CD4-positive, alpha-beta T cell treated with Interleukin-6 for 4 hours (primary cell): ENCODE results near the gene PTS.

Experiments used
- DNase-seq: peaks from one replicate; pipeline ENCODE4 v3.0.0-alpha.2; 2020; ENCODE audit warnings: mixed read lengths

The PTS gene

DNA sequence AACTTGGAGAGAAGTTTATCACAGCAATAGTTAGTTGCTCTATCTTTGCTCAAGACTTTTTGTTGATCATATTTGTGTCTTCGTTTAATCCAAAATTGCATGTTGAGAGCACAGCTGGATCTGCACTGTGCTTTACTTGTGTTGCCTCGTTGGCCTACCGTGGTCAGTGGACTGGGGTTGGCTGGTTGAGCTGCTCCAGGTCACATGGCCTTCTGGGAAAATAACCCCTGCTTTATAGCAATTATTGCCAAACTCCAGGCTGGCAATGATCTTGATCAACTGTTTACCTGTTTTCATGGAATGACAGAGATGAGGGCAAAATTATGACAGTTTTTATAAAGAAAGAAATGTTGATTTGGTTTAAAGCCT lies 40.2 kb downstream of the PTS start:
- no peak for DNase-seq

DNA sequence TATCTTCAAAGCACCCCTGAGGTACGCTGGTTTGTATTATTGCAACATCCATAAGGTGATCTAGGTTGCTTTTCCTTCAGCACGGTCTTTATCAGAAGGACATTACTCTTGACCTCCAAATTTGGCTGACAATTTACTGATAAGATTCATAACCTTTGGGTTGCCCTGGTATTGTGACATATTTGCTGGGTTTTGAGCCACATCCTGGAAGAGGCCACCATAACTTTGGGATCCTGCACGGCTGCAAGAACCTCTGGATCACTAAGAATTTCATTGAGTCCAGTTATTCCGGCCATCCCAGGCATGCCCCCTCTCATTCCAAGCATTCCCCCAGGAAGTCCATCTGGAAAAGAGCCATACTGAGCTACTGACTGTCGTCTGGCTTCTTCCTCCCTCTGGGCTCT lies 41.0 kb downstream of the PTS start:
- no peak for DNase-seq

DNA sequence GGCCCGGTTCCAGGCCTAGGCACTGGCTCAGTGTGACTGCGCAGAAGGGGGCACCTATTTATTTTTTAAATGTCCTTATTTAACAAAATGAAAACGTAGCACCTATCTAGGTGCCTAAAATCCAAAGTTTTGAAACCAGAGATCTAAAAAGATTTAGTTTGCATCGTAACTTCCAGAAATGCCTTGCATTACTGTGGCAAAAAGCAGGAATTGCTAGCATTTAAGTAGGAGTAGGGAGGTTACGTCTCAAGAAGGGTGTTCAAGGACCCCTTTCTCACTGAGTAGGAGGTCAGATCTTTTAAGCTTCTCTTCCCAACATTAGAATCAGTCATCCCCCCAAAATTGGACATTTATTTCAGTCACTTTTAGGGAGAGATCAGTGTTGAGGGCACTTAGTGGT lies 42.2 kb downstream of the PTS start:
- DNase-seq: no peak

DNA sequence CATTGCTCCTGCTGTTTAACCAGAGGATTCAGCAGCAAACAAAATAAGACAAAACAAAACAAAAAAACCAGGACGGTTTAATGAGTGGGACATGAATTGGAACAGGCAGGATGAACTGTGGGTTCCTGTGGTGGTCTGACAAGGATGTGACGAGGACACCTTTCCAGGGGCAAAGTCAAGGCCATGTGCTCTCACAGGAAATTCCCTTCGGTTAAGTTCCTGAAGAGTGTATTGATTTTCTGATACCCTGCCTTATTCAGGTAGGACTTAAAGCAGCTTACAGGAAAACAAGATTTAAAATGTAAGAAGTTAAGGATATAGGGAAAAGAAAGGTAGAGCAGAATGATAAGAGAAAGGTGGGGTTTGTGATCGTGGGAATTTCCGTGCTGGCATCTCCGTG lies 42.9 kb downstream of the PTS start:
- DNase-seq: no peak

DNA sequence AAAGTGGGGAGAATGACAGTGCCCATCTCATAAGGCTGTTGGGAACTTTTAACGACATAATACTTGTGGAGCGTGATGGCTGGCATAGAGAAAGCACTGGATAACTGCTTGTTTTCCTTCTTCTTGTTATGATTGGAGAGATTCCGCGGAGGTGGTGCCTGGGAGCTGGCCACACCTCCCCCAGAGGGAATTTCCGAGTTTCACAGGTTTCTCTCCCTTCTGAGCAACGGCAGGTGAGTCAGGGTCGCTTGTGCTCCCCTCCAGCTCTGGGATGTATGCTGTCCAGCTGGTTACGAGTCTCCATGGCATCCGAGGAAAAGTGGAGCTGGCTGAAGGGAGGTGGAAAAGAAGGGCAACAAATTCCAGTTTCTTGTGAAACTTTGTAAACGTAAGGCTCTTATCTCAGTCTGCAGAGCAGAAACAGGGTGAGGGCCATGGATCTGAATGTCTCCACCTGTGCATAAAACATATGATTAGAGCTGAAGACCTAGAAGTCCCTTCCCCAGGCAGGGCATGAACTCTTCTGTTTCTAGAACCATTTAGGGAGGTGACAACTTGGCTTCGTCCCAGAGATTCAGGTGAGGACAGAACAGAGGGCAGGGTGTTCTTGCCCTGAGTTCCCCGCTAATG lies 44.4 kb downstream of the PTS start:
- DNase-seq: no peak

DNA sequence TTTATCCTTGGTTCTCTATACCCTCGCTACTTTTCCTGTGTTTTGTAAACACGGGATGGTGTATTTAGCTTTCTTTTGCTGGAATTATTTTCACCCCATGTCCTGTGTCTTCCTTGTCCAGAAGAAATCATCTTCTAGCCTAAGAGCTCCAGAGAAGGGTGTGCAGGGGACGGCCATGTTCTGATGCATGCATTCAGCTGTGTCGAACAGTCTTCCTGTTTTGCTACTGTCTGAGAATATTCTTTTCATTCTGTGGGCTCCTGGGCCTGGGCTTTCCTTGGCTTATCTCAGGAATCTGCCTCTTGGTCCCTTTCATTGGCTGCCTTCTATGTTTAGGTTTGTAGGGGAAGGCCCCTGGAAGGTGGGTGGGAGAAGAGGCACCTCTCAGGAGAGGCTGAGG lies 45.0 kb downstream of the PTS start:
- no peak for DNase-seq

DNA sequence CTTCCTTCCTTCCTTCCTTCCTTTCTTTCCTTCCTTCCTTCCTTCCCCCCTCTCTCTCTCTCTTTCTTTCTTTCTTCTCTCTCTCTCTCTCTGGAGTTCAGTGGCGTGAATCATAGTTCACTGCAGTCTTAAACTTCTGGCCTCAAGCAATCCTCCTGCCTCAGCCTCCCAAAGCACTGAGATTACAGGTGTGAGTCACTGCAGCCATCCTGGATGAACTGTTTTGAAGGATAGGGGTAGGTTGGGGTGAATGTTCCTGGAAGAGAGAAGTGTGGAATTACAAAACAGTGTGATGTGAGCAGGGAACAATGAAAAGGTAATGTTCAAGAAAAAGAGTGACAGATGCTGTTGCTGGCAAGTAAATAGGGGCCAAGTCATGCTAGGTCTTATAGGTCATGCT lies 46.8 kb downstream of the PTS start:
- no peak for DNase-seq

DNA sequence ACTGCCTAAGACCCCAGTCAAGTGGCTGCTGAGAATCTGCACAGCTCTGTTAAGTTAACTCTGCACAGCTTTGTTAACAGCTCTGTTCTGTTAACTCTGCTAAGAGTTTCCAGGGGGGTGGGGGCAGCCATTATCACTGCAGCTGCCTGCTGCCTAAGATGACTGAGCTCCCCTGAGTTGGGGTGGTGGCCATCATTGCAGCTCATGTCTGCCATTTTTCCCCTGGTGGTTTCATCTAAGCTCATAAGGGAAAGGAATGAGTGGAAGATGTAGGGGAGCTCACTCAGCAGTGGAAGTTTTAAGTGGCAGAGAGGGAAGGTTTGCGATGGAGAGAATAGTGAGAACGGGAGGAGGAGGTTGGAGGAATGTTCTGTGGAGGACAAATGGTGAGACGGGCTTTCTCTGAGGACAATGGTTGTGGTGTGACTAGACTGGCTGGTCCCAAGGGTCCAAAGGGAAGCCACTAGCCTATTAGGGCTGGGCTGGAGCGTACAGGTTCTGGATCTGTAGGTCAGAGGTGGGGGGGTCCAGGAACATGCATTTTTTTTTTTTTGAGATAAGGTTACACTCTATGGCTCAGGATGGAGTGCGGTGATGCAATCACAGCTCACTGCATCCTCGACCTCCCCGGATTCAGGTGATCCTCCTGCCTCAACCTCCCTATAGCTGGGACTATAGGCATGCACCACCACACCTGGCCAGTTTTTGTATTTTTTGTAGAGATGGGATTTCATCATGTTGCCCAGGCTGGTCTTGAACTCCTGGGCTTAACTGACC lies 48.0 kb downstream of the PTS start:
- DNase-seq: no peak

DNA sequence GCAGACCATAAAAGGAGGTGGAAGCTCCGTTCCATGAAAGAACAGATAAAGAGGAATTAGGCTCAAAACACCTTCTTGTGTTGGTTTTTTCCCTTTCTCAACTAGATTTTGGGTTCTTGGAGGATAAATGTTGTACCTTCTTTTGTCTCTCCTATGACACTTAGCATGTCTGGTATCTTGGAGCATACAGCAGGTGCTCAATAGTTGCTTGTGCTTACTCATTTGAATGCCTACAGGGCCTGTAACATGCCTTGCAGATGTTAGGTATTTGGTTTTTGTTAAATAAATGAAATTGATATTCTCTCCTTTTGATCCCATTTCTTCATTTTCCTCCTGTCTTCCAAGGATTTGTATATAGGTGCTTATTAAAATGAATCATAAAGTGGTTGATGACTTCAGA lies 50.8 kb downstream of the PTS start:
- no peak for DNase-seq

DNA sequence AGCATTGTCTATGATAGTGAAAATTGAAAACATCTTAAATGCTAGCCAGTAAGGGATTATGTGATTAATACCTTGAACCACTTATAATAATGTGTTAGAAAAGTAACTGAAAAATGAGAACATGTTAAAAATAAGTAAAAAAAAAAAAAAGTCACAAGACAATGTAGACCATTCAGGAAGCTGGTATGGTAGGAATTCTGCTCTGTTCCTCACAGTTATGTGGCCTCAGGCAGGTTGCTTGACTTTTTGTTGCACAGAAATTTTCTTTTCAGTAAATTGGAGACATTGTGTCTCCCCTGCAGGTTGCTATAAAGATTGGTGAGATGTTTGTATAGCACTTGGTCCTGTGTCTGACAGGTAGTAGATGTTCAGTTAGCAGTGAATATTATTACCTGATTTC lies 51.7 kb downstream of the PTS start:
- DNase-seq: no peak

DNA sequence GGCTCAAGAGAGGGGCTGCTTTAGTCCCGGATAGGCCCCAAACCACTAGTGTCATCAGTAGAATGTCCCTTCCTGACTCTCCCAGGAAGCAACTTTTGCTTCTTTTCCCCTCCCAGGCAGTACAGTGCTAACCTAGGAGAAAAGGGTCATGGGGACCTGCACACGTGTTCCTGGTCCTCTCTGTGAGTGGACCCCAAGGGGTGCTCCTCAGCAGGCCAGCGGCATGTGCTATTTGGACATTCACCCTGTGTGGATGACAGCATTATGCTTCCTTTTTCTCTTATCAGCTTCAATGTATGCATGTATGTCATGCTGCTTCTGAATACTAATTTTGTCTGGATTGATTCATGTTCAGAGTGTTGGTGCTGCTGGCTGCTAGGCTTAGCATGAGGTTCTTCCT lies 52.6 kb downstream of the PTS start:
- no peak for DNase-seq

DNA sequence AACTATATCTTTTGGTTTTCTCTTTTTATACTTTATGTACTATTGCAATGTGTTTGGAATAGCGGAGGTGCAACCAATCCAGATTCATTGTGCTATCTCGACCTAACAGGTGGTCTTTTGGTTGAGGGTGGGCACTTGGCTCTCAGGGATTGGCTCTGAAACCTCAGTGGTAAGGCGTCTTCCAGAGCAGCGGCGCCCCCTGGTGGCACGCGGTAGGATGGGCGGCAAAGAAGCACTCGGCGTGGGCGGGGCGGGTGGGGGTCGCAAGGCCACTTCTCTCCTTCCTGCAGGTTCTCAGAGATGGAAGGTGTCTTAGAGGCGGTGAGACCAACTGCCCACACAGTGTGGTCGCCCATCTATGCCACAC lies 53.7 kb downstream of the PTS start:
- peak; percentile 82 for DNase-seq

DNA sequence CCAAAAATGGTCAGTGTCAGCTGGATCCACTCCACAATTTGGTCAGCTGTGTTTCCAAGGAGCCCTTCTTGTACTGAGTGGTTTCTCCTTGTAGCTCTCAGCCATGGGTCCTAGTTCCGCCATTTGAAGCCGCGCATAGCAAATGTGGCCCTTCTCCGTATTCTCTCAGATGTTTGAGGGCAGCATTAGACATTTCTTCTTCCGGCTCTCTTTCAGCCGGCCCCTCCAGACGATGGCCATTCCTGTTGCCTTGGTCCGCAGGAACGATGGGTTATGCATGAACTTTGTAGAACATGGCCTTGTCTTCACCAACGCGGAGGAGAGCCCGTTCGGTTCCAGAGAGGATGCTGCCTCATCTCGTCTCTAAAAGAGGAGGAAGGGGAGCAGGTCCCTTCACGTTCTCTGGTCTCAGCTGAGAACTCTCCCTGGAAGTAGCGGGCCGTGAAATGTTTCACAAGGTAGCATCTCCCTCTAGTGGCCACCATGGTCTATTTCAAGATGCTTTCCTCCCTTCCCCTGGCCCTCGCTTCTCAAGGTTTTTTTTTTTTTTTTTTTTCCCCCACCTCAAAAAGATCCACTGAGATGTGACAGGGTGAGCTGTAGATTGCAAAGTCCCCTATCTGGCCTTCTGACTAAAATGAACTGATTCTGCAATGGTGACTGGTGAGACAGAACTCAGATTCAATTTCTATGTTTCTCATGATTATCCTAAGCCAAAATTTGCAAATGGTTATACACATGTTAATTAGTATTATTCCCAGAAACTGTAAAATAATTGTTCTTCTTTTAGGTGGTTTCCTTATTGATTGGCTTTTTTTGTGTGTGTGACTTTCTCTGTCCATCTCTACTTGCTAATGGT lies 54.3 kb downstream of the PTS start:
- peak; percentile 76 for DNase-seq

DNA sequence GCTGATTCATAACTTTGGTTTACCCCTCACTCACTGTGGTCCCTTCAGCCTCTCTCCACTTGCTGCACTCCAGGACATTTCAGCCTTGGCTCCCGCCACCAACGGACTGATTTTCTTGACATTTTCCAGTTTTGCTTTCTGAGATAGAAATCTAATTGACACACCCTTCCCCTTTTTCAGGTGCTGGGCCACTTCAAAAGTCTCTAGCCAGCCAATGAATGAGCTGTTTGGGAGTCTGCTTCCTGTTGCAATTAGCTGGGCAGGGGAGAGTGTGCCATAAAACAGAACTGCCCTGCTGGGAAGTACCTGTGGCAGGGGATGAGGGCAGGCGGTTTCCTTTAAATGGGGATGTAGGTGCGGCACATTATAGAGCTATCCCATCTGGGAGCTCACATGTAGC lies 55.5 kb downstream of the PTS start:
- no peak for DNase-seq
